ENCODE results near the gene SH3PXD2A.

GRCh38 chr10:103855852-103856796 is 748 bp upstream of the SH3PXD2A start:
- TF ChIP-seq TAF1 (IDR thresholded peaks at IDR 0.05; ENCODE audit: borderline replicate concordance, low read depth, low read length) (no peak), POLR2AphosphoS5 (IDR thresholded peaks at IDR 0.05; ENCODE audit: low read depth, low read length) (no peak)
